H54 (cell line): Measurements from ENCODE around the gene FBXO41.

ENCODE experiments used
- DNase-seq: peaks from one replicate; pipeline ENCODE4 v3.0.0; 2011; ENCODE audit warnings: low spot score, mixed read lengths; ENCODE audit not compliant: insufficient read length
- FAIRE-seq: peaks from 3 replicates; lab custom pipeline; 2011; peaks lifted over from hg19 to GRCh38; lab: Jason Lieb, UNC
- POLR2A ChIP-seq: IDR thresholded peaks from 2 replicates; pipeline ENCODE4 v1.6.1; 2011; ENCODE audit warnings: low read depth, mild to moderate bottlenecking, low read length

The FBXO41 gene

GRCh38 chr2:73293534-73294171, 9.4 kb upstream of the FBXO41 start, which contains the start of gene EGR4:
TSS of gene EGR4 (minus strand) at chr2:73293548. CDS start at chr2:73293317, 231 bp downstream.
- FAIRE-seq (no peak), DNase-seq (peak; percentile 94)
- 0 out of 2 replicates have a peak, but pooled peaks have one; percentile 21 for TF ChIP-seq POLR2A

GRCh38 chr2:73292906-73293533, 8.7 kb upstream of the FBXO41 start:
- FAIRE-seq (no peak), DNase-seq (no peak)
- TF ChIP-seq POLR2A = no peak

GRCh38 chr2:73292316-73292905, 8.1 kb upstream of the FBXO41 start:
- no peak for FAIRE-seq
- TF ChIP-seq POLR2A = no peak
- DNase-seq = no peak

- no peak for DNase-seq
- no peak for FAIRE-seq
- TF ChIP-seq POLR2A = no peak
These were observed 7.4 kb upstream of the FBXO41 start for GRCh38 chr2:73291461-73292315.

GRCh38 chr2:73291093-73291460, 6.8 kb upstream of the FBXO41 start:
- no peak for TF ChIP-seq POLR2A
- no peak for DNase-seq
- FAIRE-seq = no peak

GRCh38 chr2:73290049-73290839, 6.0 kb upstream of the FBXO41 start:
- FAIRE-seq (peak; percentile 77), DNase-seq (peak; percentile 77)
- no peak for TF ChIP-seq POLR2A

GRCh38 chr2:73289304-73289703, 5.0 kb upstream of the FBXO41 start:
- FAIRE-seq = no peak
- no peak for DNase-seq
- no peak for TF ChIP-seq POLR2A

- no peak for TF ChIP-seq POLR2A
- FAIRE-seq (no peak), DNase-seq (no peak)
These were observed 1.9 kb upstream of the FBXO41 start for GRCh38 chr2:73286134-73286655.

GRCh38 chr2:73285159-73285739, 971 bp upstream of the FBXO41 start:
- no peak for TF ChIP-seq POLR2A
- DNase-seq = no peak
- peak; percentile 11 for FAIRE-seq

GRCh38 chr2:73283545-73284295, 558 bp downstream of the FBXO41 start:
- FAIRE-seq = no peak
- no peak for TF ChIP-seq POLR2A
- DNase-seq = no peak

GRCh38 chr2:73282924-73283544, 1.2 kb downstream of the FBXO41 start:
- TF ChIP-seq POLR2A = no peak
- no peak for DNase-seq
- FAIRE-seq = no peak
